Measurements from ENCODE around the gene ALDH2.
A peak's percentile ranks its signal among the peaks of the same experiment; 100 is the strongest.

ALDH2 gene

DNA sequence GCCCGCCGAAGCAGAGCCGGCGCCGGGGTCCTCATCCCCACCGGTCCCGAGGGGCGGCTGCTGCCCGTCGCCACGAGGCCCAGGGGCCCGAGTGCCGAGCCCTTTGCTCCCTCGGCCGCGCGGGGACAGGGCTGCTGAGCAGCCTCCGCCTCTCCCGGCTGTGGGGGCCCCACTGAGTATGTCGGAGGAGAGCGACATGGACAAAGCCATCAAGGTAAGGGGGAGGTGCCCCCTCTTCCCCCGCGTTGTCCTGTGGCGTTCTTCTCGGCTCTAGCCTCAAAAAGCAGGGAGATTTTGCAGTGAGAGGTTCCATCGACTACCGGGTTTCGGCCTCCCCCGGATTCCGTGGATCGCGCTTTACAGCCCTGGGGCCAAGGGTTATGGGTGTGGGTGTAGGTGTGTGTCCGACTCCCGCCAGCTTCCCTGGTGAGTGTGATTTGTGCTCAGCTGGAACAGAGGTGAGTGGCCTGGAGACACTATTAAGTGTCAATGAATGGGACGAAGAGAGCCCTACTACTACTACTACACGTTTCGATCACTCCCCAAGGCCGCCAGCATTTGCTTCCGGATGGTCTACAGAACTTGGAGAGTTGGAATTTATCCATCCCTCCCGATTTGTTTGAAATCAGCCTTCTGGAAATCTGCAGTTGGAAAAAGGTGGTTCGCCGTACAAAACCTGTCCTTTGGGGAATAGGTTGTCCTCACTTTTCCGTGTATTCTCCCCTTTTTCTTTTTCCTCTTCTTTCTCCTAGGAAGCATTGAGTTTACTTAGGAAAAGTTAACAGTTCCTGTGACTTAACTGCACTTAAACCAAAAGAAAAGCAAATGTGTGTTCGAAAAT, 76.0 kb downstream of the ALDH2 start:
- peak; percentile 46 for DNase-seq
- in situ Hi-C loops (cut with MboI; ENCODE audit: low pct_unique_long_range_greater_than_20kb, low sequenced_read_pairs): loop anchor here (25.0 kb wide), 1 partner anchor 105 kb away; no protein-coding TSS in a partner anchor

DNA sequence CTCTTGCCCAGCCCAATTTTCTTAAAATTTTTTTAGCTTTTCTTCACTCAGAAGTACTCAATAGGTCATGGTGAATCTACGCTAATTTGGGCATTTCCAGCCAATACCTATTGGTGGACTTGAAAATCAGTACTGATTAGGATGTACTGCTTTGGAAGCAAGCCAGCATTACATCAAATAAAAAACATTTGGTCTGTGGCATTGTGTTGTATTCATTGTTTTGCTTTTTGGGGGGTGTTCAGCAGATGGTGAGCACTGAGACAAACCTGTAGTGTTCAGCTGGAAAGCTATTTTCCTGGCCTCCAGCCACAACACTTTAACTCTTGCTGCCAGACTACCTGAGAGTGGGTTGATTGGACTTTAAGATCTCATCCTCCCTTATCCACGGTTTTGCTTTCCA, 79.3 kb downstream of the ALDH2 start:
- DNase-seq: no peak
- in situ Hi-C loops (cut with MboI; ENCODE audit: low pct_unique_long_range_greater_than_20kb, low sequenced_read_pairs): loop anchor here (25.0 kb wide), 1 partner anchor 109 kb away; no protein-coding TSS in a partner anchor

DNA sequence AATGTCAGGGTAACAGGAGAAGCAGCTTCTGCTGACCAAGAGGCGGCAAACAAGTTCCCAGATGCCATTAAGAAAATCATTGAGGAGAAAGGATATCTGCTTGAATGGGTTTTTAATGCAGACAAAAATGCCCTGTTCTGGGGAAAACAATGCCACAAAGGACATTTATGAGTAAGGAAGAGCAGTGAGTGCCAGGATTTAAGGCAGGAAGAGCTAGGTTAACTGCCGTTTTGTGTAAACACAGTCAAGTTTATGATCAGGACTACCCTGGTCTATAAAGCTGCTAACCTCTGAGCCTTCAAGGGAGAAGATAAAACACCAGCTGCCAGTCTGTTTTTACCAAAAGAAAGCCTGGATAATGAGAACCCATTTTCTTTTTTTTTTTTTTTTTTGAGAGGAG, 83.8 kb downstream of the ALDH2 start:
- in situ Hi-C loops (cut with MboI; ENCODE audit: low pct_unique_long_range_greater_than_20kb, low sequenced_read_pairs): no loop called here

DNA sequence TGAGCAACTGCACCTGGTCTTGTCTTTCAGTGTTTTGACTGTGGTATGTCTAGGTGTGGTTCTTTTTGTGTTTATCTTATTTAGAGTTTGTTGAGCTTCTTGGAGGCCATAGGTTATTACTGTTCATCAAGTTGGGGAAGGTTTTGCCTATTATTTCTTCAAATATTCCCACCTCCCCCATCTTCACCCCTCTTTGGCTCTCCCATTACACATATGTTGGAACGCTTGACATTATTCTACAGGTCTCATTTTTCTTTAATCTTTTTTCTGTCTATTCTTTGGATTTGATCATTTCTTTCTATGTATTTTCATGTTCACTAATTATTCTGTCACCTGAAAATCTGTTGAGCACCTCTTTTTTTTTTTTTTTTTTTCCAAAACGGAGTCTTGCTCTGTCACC, 91.5 kb downstream of the ALDH2 start:
- in situ Hi-C loops (cut with MboI; ENCODE audit: low pct_unique_long_range_greater_than_20kb, low sequenced_read_pairs): no loop called here
- no peak for DNase-seq

More for the DNA sequence above, 83.8 kb downstream of the ALDH2 start:
- DNase-seq: no peak

DNA sequence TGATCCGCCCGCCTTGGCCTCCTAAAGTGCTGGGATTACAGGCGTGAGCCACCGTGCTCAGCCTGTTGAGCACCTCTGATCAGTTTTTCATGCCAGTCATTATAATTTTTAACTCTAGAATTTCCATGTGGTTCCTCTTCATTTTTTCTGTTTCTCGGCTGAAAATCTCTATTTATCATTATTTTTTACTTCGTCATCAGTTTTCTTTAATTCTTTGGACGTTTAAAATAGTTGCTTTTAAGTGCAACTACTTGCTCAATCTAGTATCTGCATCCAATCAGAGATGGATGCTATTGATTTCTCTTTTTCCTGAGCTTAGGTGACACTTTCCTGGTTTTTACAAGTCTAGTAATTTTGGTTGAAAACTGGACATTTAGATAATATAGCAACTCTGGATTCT, 92.0 kb downstream of the ALDH2 start:
- DNase-seq: no peak
- in situ Hi-C loops (cut with MboI; ENCODE audit: low pct_unique_long_range_greater_than_20kb, low sequenced_read_pairs): no loop called here

DNA sequence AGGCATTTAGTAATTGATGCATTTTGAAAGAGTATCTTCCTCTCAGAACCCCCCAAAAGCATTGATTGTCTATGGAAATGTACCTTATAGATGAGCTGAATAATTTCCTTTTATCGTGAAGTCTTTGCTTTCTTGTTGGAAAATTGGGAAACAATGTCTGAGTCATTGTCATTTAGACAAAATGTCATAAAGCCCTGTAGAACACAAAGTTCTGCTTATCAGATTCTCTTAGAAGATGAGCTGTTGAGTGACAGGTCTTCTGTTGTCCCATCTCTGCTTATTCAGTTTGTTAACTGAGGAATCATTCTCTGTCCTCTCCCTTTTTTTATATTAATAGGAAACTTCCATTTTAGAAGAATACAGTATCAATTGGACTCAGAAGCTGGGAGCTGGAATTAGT, 98.2 kb downstream of the ALDH2 start:
- no peak for DNase-seq
- in situ Hi-C loops (cut with MboI; ENCODE audit: low pct_unique_long_range_greater_than_20kb, low sequenced_read_pairs): no loop called here

Measured in KBM-7 (cell line).